Stomach smooth muscle (tissue), 2 donors: ENCODE data around the gene MPST.

Experiments used
- H3K27ac ChIP-seq: one replicate; pipeline ENCODE4 v1.7.0; 2013; ENCODE audit warnings: mild to moderate bottlenecking, low read length, inconsistent platforms
- H3K27me3 ChIP-seq, 2 donors: one replicate each; pipeline ENCODE4 v1.7.0; 2013; ENCODE audit warnings: low read length in 2 of 2; ENCODE audit not compliant: insufficient read depth in 2 of 2, control insufficient read depth in 1 of 2
- H3K36me3 ChIP-seq, 2 donors: one replicate each; pipeline ENCODE4 v1.7.0; 2013; ENCODE audit warnings: low read length in 2 of 2; ENCODE audit not compliant: control insufficient read depth in 2 of 2, insufficient read depth in 2 of 2
- H3K4me1 ChIP-seq: one replicate; pipeline ENCODE4 v1.7.0; 2013; ENCODE audit warnings: low read length; ENCODE audit not compliant: control insufficient read depth, insufficient read depth
- H3K4me3 ChIP-seq, 2 donors: one replicate each; pipeline ENCODE4 v1.7.0; 2013; ENCODE audit warnings: low read length in 2 of 2
- H3K9ac ChIP-seq, 2 donors: one replicate each; pipeline ENCODE4 v1.7.0; 2013; ENCODE audit warnings: low read length in 2 of 2, mild to moderate bottlenecking in 1 of 2
- H3K9me3 ChIP-seq, 2 donors: one replicate each; pipeline ENCODE4 v1.7.0; 2013; ENCODE audit warnings: low read length in 2 of 2; ENCODE audit not compliant: control insufficient read depth in 2 of 2
- donor health status: healthy.
- donor health status: Pancreatic carcinoma.

MPST gene

DNA sequence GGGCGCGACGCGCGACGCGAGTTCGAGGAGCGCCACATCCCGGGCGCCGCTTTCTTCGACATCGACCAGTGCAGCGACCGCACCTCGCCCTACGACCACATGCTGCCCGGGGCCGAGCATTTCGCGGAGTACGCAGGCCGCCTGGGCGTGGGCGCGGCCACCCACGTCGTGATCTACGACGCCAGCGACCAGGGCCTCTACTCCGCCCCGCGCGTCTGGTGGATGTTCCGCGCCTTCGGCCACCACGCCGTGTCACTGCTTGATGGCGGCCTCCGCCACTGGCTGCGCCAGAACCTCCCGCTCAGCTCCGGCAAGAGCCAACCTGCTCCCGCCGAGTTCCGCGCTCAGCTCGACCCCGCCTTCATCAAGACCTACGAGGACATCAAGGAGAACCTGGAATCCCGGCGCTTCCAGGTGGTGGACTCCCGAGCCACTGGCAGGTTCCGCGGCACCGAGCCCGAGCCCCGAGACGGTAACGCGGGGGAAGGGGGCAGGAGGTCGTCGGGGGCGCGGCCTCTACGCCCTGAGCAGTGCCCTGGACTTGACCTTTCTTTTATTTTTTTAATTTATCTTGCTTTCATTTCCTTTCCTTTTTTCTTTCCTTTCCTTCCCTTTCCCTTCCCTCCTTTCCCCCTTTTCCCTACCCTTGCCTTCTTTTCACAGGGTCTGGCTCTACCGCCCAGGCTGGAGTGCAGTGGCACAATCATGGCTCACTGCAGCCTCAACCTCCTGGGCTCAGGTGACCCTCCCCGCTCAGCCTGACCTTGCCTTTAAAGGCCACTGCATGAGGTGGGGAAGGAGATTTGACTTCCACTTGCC lies 5.0 kb downstream of the MPST start:
- Histone ChIP-seq H3K4me1 (peaks cover 13% of the 10 kb centered on the region), H3K4me3 (no peak overlapping the region), H3K27ac (no peak overlapping the region), H3K27me3 (no peaks in the 10 kb centered on the region), H3K9me3 (no peaks in the 10 kb centered on the region), H3K36me3 (peaks cover 23 to 28% of the 10 kb centered on the region in 2 donors), H3K9ac (no peak overlapping the region)

DNA sequence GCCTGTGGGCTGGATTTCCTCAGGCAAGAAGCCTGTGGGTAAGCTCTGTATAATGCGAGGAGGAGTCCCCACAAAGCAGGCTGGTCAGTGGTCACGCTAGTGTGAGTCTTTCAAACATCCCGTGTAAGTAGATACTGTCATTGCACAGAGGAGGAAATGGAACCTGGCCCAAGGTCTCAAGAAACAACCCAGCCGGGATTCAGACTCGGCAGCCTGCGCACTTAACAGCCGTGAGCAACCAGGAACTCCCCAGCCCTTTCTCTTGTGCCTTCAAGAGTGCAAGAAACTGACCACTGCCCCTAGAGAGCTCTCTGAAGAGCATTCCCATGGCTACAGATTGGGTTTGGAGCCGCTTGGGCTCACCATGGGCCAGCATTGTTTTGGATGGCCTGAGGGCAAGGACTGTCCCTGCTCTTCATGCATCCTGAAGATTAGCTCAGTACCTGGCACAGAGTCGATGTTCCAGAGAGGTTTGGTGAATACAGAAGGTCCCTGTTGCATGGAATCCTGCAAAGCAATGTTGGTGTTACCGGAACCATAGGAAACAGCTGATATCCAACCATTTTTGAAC lies 6.0 kb downstream of the MPST start:
- no peaks in the 10 kb centered on the region for H3K9me3 ChIP-seq
- H3K36me3 ChIP-seq: peaks cover 23 to 34% of the 10 kb centered on the region in 2 donors
- H3K4me1 ChIP-seq: peaks cover 8% of the 10 kb centered on the region
- H3K27ac ChIP-seq: no peak overlapping the region
- no peak overlapping the region for H3K4me3 ChIP-seq
- H3K9ac ChIP-seq: no peak overlapping the region
- H3K27me3 ChIP-seq: no peaks in the 10 kb centered on the region

DNA sequence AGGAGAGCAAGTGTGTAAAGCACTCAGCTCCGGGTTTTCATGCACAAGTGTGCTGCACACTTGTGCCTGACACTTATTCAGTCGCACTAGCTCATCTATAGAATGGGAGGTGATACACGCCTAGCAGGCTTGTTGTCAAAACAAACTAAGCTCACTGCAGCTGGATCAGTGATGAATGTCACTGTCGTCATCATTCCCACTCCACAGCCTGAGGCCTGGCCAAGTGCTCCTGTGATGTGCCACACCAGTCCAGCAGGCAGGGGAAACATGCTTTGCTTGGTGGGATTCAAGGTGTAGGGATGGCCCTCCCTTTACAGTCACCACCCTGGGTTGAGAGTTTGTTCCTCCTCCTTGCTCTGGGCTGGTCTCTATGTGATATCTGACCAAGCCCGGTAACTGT lies 6.8 kb downstream of the MPST start:
- Histone ChIP-seq H3K4me1 (peaks cover 6% of the 10 kb centered on the region), H3K27me3 (no peaks in the 10 kb centered on the region), H3K4me3 (no peak overlapping the region), H3K27ac (no peak overlapping the region), H3K9me3 (no peaks in the 10 kb centered on the region), H3K36me3 (peaks cover 23 to 36% of the 10 kb centered on the region in 2 donors), H3K9ac (no peak overlapping the region)

DNA sequence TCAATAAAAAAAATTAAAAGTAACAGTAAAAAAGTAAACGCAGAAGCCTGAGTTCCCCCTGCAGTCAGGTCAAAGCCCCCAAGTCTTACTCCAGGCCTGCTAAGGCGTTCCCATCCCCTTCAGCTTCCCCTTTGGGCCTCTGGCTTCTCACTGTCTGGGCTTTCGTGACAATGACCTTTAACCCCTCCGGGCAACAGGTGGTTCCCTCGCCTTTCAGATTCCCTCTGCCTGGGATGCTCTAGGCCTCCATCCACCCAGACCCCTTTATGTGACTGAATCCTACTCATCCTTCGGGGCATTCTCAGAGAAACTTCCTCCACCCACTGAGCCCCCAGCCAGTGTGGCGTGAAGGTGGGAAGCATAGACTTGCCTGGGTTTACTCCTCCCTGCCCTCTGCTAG lies 8.0 kb downstream of the MPST start:
- no peaks in the 10 kb centered on the region for H3K27me3 ChIP-seq
- H3K9me3 ChIP-seq: no peaks in the 10 kb centered on the region
- peaks cover 23 to 36% of the 10 kb centered on the region in 2 donors for H3K36me3 ChIP-seq
- H3K4me1 ChIP-seq: peaks cover 3% of the 10 kb centered on the region
- H3K4me3 ChIP-seq: no peak overlapping the region
- H3K27ac ChIP-seq: no peak overlapping the region
- no peak overlapping the region for H3K9ac ChIP-seq

DNA sequence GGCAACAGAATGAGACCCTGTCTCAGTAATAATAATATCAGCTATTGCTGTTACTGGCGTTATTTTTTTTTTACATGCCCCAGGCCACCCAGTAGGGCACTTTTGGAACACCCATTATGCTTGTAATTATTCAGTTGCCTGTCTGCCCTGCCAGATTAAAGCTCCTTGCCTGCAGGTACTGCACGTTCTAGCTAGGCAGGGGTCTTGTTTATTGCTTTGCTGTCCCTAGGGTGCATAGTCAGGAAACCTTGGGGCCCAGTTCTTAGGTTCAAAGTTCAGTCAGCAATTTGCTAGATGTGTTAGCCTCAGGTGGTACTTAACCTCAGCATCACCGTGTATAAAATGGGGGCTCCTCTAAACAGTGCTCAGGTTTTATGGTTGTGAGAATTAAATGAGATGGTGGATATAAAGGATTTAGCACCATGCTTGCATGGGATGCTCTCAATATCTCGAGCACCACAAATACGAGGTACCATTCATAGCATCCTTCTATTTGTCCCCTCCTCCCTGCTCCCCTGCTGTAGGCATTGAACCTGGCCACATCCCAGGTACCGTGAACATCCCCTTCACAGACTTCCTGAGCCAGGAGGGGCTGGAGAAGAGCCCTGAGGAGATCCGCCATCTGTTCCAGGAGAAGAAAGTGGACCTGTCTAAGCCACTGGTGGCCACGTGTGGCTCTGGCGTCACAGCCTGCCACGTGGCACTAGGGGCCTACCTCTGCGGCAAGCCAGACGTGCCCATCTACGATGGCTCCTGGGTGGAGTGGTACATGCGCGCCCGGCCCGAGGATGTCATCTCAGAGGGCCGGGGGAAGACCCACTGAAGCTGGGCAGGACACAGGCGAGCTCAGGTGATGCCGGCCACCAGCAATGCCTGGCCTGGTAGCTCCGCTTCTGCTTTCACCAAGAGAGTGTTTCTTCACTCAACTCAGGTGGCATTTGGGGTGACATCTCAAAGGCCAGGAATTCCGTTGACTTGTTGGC lies 9.4 kb downstream of the MPST start:
- no peaks in the 10 kb centered on the region for H3K27me3 ChIP-seq
- H3K27ac ChIP-seq: no peak overlapping the region
- H3K4me1 ChIP-seq: no peaks in the 10 kb centered on the region
- H3K9ac ChIP-seq: no peak overlapping the region
- H3K9me3 ChIP-seq: no peaks in the 10 kb centered on the region
- H3K4me3 ChIP-seq: no peak overlapping the region
- peaks cover 23 to 36% of the 10 kb centered on the region in 2 donors for H3K36me3 ChIP-seq

DNA sequence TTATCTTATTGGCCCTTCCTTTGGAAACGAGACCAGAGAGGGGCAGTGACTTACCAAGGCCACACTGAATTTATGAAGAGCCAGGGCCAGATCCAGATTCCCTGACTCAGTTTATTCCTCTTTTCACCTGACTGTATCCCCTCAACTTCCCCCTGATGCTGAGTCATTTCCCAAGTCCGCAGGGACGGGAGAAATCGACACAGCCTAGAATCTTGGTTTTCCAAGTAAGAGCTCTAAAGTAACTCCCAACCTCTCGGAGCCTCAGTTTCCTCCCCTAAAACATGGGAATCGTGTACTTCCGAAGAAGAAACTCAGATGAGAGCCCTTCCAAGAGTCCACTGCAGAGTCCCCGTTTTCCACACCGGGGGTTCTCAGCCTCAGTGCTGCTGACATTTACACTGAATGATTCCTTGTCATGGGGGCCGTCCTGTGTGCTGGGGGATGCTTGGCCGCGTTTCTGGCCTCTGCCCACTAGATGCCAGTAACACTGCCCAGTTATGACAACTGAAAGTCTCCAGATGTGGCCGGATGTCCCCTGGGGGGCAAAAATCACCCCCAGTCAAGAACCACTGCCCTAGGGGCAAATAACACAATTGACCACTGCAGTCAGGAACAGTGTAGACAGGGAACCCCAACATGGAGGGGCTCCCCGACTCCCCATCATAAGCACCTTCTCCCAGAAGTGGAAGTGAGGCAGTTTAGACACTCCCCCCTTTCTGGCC lies 11.2 kb downstream of the MPST start:
- Histone ChIP-seq H3K27me3 (no peaks in the 10 kb centered on the region), H3K4me1 (no peaks in the 10 kb centered on the region), H3K9ac (no peak overlapping the region), H3K4me3 (no peak overlapping the region), H3K36me3 (peaks cover 16 to 31% of the 10 kb centered on the region in 2 donors), H3K9me3 (no peaks in the 10 kb centered on the region), H3K27ac (no peak overlapping the region)

DNA sequence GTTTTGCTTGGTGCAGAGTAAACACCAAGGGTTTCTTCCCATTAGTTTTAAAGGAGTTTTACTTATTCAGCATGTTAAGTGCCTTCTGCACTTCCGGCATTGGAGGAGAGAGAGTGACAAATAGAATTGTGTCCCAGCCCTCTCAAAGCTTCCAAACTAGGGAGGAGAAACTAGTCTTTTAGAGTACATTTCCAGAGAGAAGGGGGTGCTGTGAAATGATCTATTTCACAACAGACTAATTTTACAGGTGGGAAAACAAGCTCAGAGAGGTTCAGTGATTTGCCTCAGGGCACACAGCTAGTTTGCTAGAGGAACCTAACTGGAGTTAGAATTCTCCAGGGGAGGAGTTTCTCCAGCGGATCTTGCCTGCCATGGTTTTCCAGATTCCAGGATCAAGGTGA lies 12.6 kb downstream of the MPST start:
- Histone ChIP-seq H3K4me3 (no peak overlapping the region), H3K36me3 (peaks cover 10 to 19% of the 10 kb centered on the region in 2 donors), H3K4me1 (no peaks in the 10 kb centered on the region), H3K27me3 (peaks cover 2 to 5% of the 10 kb centered on the region in 2 donors), H3K9ac (no peak overlapping the region), H3K9me3 (no peaks in the 10 kb centered on the region), H3K27ac (no peak overlapping the region)

DNA sequence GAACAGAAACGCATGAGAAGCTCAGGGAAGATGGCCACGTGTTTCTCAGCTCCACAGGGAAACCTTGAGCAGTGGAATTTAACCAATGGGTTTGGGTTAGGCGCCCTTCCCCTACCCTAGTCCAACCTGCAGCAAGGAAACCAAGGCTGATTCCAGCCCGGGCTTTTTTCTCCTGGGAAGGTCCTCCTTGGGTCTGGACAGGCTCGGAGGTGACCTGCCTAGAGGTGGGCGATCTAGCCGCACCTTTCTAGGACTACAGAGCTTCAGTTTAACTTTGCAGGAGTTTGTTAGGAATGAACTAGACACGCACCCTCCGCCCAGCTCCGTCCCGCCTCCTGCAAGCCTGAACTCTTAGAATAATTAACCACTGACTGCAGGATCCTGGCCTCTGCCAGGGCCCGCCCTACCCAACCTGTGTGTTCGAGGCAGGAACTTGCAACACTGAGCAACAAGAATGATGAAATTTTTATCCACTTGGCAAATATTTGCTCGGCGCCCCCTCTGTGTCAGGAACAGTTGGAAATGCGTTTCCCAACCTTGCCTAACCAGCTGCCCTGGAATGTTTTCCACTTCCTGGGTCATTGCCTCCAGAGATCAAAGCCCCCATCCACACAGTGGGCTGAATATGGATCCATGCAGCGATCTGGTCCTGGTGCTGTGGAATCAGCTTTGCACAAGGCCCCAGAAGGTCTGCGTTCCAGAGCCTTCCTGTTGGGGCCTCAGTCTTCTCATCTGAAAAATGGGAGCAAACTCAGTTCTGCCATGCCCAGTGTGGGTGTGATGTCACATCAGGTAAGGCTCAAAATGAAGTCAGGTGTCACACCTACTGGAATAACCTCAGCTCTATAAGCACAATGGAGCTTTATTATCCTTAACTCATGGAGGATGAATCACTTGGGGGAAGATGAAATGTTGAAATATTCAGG lies 13.3 kb downstream of the MPST start:
- H3K4me1 ChIP-seq: no peaks in the 10 kb centered on the region
- H3K27me3 ChIP-seq: peaks cover 7 to 9% of the 10 kb centered on the region in 2 donors
- no peak overlapping the region for H3K4me3 ChIP-seq
- peaks cover 4 to 15% of the 10 kb centered on the region in 2 donors for H3K36me3 ChIP-seq
- H3K9ac ChIP-seq: no peak overlapping the region
- H3K27ac ChIP-seq: no peak overlapping the region
- H3K9me3 ChIP-seq: no peaks in the 10 kb centered on the region

DNA sequence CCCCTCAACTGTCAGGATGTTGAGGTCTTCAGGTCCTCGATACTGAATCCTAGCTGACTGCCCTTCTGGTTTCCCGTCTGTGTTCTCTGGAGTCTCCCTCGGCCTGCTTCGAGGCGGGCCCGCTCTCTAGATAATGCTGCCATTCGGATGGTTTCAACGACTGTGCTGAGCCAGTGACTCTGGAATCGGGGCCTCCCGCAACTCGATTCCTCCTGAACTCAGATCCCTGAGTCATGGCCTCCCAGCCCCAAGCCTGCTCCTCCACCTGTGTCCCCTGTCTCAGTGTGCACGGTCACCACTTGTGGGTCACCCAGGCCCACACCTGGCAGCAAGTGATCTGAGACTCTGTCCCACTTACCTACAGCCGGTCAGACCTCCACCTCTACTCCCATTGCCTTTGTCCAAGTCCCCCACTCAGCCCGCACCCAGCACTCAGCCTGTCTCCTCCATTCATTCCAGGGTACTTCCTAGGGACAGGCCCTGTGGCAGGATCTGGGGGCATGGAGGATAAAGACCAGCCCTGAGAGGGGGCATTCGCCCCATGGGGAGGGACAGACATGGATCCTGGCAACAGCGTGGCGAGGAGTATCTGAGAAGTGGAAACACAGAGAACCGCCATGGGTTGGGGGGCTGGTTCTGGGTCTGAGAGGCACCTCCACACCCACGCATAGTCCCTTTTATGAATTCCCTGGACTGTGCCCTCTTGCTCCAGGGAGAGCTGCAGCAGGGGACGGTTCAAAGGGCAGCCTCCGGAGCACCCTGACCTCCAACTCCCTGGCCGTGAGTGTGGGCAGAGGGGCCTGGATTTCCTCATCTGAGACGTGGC lies 14.3 kb downstream of the MPST start:
- Histone ChIP-seq H3K9me3 (no peaks in the 10 kb centered on the region), H3K4me3 (no peak overlapping the region), H3K27me3 (peaks cover 7 to 12% of the 10 kb centered on the region in 2 donors), H3K4me1 (no peaks in the 10 kb centered on the region), H3K27ac (no peak overlapping the region), H3K36me3 (peaks cover 0 to 15% of the 10 kb centered on the region in 2 donors), H3K9ac (no peak overlapping the region)
